ENCODE measurements around the gene INTS11.

- no peak for TF ChIP-seq POLR2A (IDR thresholded peaks at IDR 0.05; ENCODE audit: low read depth, low read length)
- no peak for TF ChIP-seq POLR2AphosphoS5 (IDR thresholded peaks at IDR 0.05; ENCODE audit: low read depth, low read length)
- no peak for TF ChIP-seq TAF1 (IDR thresholded peaks at IDR 0.05; ENCODE audit: low read depth, low read length)
- no peak for TF ChIP-seq PAX5 (IDR thresholded peaks at IDR 0.05; ENCODE audit: insufficient read depth, low read length, severe bottlenecking)
Observed at GRCh38 chr1:1318131-1318652, 6.3 kb downstream of the INTS11 start.

Data from GM12891 (cell line).